Urinary bladder (tissue), 4 donors: ENCODE results near the gene DELE1. TPM values are rescaled to one million over a fixed set of nuclear protein-coding genes. Genes with fewer than 3 reads are reported as not detected.
A peak's percentile ranks its signal among the peaks of the same experiment; 100 is the strongest.

Experiments used
- DNase-seq: peaks from one replicate; pipeline ENCODE4 v3.0.0-alpha.2; 2015; ENCODE audit errors: extremely low spot score
- H3K27ac ChIP-seq: one replicate; pipeline ENCODE4 v1.5.1; 2013; ENCODE audit warnings: low read depth, mild to moderate bottlenecking, moderate library complexity
- H3K36me3 ChIP-seq: one replicate; pipeline ENCODE4 v1.6.1; 2013; ENCODE audit warnings: mild to moderate bottlenecking, moderate library complexity; ENCODE audit not compliant: insufficient read depth
- H3K4me1 ChIP-seq: one replicate; pipeline ENCODE4 v1.6.1; 2013; ENCODE audit warnings: mild to moderate bottlenecking, moderate library complexity; ENCODE audit not compliant: insufficient read depth
- H3K4me3 ChIP-seq: one replicate; pipeline ENCODE4 v1.5.1; 2013; ENCODE audit warnings: low read depth, low read length
- WGBS: extraction: QIAGEN DNeasy Blood & Tissue Kit; methylation state at CpG from one replicate; pipeline ENCODE4 v1.1.7; 2013; 5-methylcytosine and 5-hydroxymethylcytosine counted together
- polyA plus RNA-seq: library from polyadenylated mRNA; stranded (reverse); fragments of 200-250 nt; gene quantifications from one replicate; pipeline ENCODE4 v1.2.3, GENCODE V29; 2013
- total RNA-seq: library from RNA; depleted of rRNA; stranded (reverse); fragments of >200 nt; gene quantifications from one replicate; pipeline ENCODE4 v1.2.3, GENCODE V29; 2014
- donor health status: healthy with polysubstance abuse.
- donor health status: healthy.

Gene DELE1, protein sequence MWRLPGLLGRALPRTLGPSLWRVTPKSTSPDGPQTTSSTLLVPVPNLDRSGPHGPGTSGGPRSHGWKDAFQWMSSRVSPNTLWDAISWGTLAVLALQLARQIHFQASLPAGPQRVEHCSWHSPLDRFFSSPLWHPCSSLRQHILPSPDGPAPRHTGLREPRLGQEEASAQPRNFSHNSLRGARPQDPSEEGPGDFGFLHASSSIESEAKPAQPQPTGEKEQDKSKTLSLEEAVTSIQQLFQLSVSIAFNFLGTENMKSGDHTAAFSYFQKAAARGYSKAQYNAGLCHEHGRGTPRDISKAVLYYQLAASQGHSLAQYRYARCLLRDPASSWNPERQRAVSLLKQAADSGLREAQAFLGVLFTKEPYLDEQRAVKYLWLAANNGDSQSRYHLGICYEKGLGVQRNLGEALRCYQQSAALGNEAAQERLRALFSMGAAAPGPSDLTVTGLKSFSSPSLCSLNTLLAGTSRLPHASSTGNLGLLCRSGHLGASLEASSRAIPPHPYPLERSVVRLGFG
- total RNA-seq (55.9 TPM), polyA plus RNA-seq (50.5 TPM)

DNA sequence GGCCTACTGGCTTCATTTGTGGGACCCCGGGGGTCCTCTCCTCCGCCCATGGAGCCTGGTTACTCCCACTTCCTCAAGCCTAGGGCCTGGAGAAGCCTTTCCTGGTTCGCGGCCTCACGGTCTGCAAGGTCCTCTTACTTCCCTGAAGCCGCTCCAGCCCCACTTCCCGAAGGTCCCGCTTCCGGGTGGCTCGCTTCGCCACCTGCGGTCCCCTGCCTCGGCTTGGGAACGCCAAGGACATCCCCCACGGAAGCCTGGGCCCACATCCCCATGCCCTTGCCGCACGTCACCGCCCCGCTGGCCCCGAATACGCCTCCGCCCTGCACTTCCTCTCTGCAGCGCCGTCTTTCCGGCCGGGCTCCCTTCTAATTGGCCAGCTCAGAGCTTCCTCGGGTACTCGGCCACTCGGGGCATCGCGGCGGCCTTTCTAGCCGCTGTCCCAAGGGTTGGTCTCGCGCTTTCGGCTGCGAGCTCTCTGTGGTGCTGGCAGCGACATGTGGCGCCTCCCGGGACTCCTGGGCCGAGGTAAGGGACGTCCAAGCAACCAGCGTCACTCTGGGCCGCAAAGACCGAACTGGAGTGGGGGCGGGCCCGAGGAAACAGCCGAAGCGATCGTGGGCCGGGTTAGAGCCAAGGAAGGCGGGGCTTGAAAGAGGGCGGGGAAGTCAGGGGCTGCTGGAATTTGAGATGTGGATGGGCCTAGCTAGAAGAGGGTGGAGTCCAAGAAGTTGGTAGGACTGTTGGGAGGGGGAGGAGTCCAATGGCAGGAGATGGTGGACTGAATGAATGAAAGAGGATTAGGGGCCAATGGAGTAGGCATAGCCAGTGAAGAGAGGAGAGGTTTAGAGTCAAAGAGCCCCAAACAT lies at the start of gene DELE1:
DELE1 (plus strand) TSS at position 424 of the 866 bp plus-strand sequence; CDS start at position 495, 71 bp downstream.
- Histone ChIP-seq H3K27ac (peak within 1 kb of the TSS; percentile 97), H3K4me1 (no peaks in the 10 kb centered on the region), H3K4me3 (peak within 1 kb of the TSS; percentile 56), H3K36me3 (no peaks in the 10 kb centered on the region)
- WGBS: under 1% methylated on average over 53 of the region's 53 CpGs
- DNase-seq: peak; percentile 88

DNA sequence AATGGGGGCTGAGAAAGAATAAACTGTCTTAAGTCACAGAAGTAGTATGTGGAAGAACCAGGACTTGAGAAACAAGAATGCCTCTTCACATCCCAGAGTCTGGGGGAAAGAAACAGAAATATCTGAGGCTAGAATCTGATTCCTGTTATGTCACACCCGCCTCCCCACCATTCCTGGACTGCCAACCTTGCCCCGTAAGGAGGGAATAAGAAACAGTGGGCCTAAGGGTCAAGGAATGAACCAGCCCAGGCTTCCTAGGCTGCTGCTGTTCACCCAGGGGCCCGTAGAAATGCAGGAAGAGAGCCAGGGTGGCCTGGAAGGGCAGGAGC lies 49.8 kb upstream of the DELE1 start:
- 72% methylated on average over 3 of the region's 3 CpGs for WGBS
- Histone ChIP-seq H3K4me1 (no peaks in the 10 kb centered on the region), H3K27ac (no peak overlapping the region)

DNA sequence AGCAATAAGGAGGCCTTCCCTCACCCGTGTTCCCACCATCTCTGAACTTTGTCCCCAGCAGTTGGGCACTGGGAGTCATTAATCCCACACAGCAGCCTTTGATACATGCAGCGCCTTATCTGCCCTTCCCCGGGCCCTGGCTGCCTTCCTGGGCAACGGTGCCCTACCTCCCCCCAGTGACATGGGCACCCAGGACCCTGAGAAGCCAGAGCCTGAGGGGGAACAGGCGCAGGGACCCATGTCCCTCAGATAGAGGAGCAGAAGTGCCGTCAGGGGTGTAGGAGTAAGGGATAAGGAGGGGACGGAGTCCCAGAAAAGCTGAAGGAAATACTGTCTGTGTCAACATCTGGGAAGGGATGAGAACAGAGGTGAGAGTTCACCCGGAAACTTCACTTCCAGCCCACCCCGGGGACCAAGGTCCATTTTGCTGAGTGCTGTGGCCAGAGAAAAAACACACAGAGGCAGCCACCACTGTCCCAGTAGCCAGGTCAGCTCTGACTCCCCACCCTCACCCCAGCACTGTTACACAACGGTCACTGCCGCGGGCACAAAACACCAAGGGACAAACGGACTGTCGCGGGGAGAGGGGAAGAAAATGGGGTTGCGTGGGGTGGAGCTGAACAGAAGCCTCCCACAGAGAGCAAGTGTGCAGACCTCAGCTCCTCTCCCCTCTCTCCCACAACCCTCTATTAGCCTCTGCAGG lies 49.3 kb upstream of the DELE1 start:
- Histone ChIP-seq H3K36me3 (no peaks in the 10 kb centered on the region), H3K4me1 (no peaks in the 10 kb centered on the region), H3K27ac (no peak overlapping the region), H3K4me3 (no peak overlapping the region)
- 45% methylated on average over 16 of the region's 16 CpGs for WGBS
- no peak for DNase-seq

More for the DNA sequence above, 49.8 kb upstream of the DELE1 start:
- DNase-seq: no peak
- no peaks in the 10 kb centered on the region for H3K36me3 ChIP-seq
- H3K4me3 ChIP-seq: no peak overlapping the region

DNA sequence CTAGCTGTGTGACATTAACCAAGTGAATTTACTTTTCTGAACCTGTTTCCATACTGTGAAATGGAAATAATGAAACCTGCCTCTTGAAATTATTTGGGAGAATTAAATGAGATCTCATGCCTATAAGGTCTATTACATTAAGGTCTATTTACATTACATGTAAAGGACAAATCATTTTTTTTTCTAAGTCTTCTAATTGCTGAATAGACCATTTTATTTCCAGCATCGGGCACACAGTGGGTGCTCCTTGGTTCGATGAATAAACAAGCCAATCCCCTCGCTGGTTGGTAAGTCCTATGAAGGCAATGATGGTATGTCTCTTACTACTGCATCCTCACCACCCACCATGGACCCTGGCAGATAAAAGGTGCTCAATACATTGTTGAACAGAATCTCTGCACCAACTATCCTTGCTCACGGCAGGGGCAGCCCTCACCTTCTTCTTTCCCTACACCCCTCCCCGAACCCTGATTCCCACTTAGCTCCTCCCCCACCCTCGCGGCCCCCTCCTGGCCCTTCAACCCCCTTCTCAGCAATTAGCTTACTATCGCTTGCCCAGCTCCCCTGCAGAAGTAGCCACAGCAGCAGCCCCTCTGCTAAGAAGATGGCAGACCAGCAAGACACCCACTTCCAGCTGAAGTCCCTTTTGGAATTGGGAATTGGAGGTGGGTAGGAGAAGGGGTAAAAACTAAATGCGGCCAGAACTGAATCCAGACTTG lies 48.5 kb upstream of the DELE1 start:
- no peak overlapping the region for H3K27ac ChIP-seq
- H3K36me3 ChIP-seq: no peaks in the 10 kb centered on the region
- peak overlapping the region; percentile 55 for H3K4me3 ChIP-seq
- H3K4me1 ChIP-seq: no peaks in the 10 kb centered on the region
- no peak for DNase-seq
- WGBS: 18% methylated on average over 9 of the region's 9 CpGs

DNA sequence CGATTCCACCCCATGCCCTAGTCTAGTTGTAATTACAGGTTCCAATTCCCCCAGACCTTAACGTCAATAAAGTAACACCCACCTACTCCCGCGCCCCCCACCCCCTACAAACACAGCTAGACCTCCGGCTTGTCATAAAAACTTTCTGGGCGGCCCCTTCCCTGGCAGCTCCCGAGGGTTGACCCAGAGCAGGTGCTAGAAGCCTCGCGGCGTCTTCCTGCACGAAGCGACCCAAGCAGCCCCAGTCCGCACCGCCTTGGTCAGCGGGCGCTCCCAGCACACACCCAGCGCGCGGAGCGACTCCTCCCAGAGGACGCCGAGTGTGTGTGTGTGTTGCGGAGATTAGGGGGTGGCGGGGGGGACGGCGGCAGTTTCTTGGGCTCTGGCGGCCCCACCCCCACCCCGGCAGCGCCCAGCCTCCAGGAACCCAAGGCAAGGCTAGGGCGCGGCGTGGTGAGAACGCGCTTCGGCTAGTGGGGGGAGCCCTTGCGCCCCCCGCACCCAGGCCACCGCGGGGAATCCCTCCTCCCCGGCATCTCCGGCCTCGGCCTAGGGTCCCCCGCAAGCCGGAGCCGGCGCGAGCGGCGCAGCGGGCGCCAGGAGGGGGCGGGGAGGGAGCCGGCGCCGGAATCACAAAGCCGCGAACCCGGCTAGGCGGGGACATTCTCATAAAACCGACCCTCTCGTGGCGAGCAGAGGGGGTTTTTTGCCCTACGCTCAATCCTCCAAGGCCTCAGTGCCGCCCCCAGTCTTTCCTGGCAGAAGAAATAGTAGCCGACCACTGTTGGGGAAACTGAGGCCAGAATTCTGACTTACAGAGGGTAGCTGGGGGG lies 47.7 kb upstream of the DELE1 start:
- Histone ChIP-seq H3K4me3 (peak overlapping the region; percentile 55), H3K36me3 (no peaks in the 10 kb centered on the region), H3K4me1 (no peaks in the 10 kb centered on the region), H3K27ac (no peak overlapping the region)
- DNase-seq: no peak
- WGBS: under 1% methylated on average over 65 of the region's 65 CpGs

DNA sequence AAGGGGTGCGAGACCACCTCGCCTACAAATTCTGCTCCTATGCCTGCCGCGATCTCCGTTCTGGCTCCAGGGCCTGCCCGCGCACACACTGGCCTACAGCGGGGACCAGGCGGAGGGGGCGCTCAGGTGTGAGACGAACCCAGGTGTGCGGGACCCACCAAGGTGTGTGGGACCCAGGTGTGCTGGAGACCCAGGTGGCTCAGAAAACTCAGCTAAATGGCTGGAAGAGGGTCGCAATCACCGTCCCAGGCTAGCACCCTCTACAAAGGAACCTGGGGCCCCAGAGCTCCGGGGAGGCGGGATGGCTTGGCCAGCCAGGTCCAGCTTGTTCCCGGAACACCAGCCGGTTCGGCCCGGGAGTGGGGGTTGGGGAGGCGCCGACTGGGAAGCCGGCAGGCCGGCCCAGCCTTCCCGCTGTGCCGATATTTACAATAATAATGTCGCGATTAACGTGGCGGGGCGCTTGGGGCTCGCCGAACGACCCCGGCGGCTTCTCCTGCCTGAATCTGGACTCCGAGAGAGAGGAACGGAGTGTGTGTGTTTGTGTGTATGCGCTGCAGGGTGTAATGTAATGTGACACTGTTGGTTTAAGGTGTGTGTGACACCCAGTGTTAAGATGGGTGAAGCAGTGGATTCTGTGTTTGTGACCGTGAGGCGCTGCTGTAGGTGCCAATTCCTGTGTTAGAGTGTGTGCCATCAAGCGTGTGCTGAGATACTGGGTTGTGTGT lies 46.9 kb upstream of the DELE1 start:
- peak overlapping the region; percentile 55 for H3K4me3 ChIP-seq
- H3K27ac ChIP-seq: peak overlapping the region; percentile 49
- WGBS: 2% methylated on average over 42 of the region's 42 CpGs
- H3K4me1 ChIP-seq: no peaks in the 10 kb centered on the region
- no peaks in the 10 kb centered on the region for H3K36me3 ChIP-seq
- no peak for DNase-seq

DNA sequence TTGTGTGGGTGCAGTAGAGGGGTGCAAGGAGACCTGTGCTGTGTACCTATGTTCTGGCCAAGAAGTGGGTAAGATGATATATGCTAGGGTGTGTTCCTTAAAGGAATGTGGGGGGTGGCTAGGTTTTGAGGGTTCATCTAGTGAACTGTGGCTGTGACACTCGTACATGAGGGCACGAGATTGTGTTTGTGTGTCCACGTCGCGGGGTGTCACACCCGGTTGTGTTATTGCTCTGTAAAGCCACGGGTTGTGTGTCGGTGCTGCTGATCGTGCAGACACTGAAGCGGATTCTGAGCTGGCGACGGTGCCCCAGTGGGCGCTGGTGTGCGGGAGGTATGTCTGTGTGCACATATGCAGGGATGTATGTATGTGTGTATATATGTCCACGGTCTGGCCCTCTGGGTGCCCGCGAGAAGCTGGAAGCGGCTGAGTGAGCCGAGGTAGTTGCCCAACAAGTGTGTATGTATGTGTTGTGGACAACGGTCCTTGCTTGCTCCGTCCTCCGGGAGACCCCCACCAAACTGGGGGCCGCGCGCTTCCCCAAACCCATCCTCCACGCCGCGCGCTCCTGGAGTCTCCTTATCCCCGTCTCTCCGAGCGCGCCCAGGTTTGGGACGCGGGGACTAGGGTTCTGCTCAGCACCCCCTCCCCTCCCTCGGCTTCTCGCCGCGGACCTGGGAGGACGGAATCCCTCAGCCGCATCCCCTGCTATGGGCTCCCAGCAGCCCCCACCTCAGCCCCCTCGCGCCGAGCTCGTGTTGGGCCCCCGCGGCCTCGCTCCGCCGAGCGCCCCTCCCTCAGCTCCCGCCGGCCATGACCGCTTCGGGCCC lies 46.1 kb upstream of the DELE1 start:
- no peaks in the 10 kb centered on the region for H3K4me1 ChIP-seq
- H3K27ac ChIP-seq: peak overlapping the region; percentile 69
- no peaks in the 10 kb centered on the region for H3K36me3 ChIP-seq
- H3K4me3 ChIP-seq: peak overlapping the region; percentile 55
- WGBS: under 1% methylated on average over 55 of the region's 55 CpGs
- no peak for DNase-seq

DNA sequence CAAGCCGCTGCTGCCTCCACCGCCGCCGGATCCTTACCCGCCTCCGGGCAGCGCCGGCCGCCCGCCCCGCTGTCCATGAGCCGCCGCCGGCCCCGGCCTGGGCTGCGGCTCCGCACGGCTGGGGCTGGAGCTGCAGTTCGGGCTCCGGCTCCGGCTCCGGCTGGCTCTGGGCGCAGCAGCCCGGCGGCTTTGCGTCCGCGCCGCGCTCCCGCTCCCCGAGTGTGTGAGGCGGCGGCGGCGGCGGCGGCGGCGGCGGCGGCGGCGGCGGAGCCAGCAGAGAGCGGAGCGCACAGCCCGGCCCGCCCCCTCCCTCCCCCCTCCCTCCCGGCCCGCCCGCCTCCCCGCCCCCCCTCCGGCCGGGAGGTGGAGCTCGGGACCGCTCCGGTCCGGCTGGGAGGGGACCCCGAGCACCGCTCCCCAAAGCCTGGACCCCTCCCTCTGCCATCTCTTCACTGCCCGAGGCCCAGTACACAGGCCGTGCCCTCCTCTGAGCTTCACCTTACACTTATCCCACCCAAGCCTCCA lies 45.4 kb upstream of the DELE1 start, which contains the start of gene PCDH1:
PCDH1 (minus strand) TSS at position 225 of the 525 bp plus-strand sequence; CDS start at position 77, 148 bp downstream.
- DNase-seq: no peak
- peak within 1 kb of the TSS; percentile 69 for H3K27ac ChIP-seq
- H3K4me3 ChIP-seq: peak within 1 kb of the TSS; percentile 55
- no peaks in the 10 kb centered on the region for H3K4me1 ChIP-seq
- WGBS: 1% methylated on average over 52 of the region's 63 CpGs
- H3K36me3 ChIP-seq: no peaks in the 10 kb centered on the region

DNA sequence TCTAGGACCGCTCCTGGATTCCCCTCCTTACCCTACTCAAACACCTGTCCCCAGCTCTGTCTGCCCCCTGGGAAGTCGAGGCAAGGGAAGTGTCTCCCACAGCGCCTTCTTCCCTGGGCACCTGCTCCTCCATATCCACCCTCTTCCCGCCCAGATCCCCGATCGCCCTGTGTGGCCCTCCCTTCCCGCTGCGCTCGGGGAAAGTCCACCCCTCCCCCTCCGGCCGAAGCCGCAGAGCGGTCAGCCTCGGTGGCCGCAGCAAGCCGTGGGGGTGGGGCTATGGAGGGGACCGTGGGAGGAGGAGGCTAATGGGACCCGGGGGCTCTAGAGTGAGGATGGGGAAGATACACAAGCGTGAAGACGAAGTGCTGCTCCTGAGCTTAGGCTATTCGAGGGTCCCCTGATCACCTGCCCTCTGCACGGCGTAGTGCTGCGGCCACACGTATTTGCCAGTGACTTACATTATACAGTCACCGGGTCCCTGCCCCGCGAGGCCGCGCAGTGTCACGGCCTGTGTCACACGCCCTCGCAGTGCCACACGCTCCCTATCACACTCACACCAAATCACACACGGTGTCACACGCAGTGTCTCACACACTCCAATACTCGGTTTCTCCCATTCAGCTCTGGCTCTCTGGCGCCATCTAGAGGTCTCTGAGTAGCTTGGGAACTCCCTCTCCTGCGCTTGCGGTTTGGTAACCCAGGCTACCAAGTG lies 44.8 kb upstream of the DELE1 start:
- under 1% methylated on average over 40 of the region's 40 CpGs for WGBS
- DNase-seq: peak; percentile 94

DNA sequence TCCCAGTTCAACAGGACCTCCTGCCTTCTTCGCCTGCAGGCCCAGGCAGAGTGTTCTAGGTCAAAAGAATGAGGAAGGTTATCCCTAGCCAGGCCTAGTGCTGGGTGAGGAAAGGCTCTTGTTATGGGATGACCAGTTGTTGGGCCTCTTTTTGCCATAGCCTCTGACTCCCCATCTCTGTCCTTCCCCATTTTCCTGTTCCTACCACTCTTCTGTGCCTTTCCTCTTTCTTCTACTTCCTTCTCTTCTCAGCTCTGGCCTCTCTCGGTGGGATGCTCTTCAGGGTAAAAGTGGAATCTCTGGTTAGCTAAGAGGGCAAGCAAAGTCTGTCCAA lies 44.3 kb upstream of the DELE1 start:
- DNase-seq: no peak
- Histone ChIP-seq H3K36me3 (no peaks in the 10 kb centered on the region), H3K27ac (no peak overlapping the region), H3K4me3 (no peak overlapping the region), H3K4me1 (no peaks in the 10 kb centered on the region)
- WGBS: 1% methylated on average over 2 of the region's 2 CpGs

More for the DNA sequence above, 44.8 kb upstream of the DELE1 start:
- Histone ChIP-seq H3K36me3 (no peaks in the 10 kb centered on the region), H3K4me3 (peak overlapping the region; percentile 55), H3K4me1 (no peaks in the 10 kb centered on the region), H3K27ac (peak overlapping the region; percentile 40)
